ENCODE measurements around the gene DISC1.

- no peak for TF ChIP-seq CTCF (IDR thresholded peaks at IDR 0.05; ENCODE audit: low read depth, low read length)
- TF ChIP-seq EZH2phosphoT487 (IDR thresholded peaks at IDR 0.05; ENCODE audit: low read depth) = no peak
Observed at GRCh38 chr1:231919239-231919885, 292.8 kb downstream of the DISC1 start.
